HepG2 (cell line): Measurements from ENCODE around the gene CLDN20. TPM values are rescaled to one million over a fixed set of nuclear protein-coding genes. Genes with fewer than 3 reads are reported as not detected.
A peak's percentile ranks its signal among the peaks of the same experiment; 100 is the strongest.

Experiments used
- ARID3A ChIP-seq: IDR thresholded peaks from 2 replicates; pipeline ENCODE4 v1.6.1; 2012; ENCODE audit warnings: low read depth, low read length, improper control_type of control experiment
- ATF2 ChIP-seq: sonication (generic); formaldehyde crosslinking; IDR thresholded peaks from 2 replicates; pipeline ENCODE4 v1.4.0; 2020; ENCODE audit warnings: missing genetic modification reagents
- CENPT ChIP-seq: sonication (generic); formaldehyde crosslinking; IDR thresholded peaks from 2 replicates; pipeline ENCODE4 v1.8.0; 2022; ENCODE audit warnings: low read depth, mild to moderate bottlenecking, moderate library complexity, missing genetic modification reagents
- NR2F2 ChIP-seq: IDR thresholded peaks from 2 replicates; pipeline ENCODE4 v1.6.1; 2012; ENCODE audit warnings: low read depth, inconsistent platforms, borderline replicate concordance
- PAF1 ChIP-seq: IDR thresholded peaks from 2 replicates; pipeline ENCODE4 v1.6.1; 2016; ENCODE audit warnings: missing genetic modification reagents, missing compliant biosample characterization
- PBX2 ChIP-seq: IDR thresholded peaks from 2 replicates; pipeline ENCODE4 v1.6.1; 2016; ENCODE audit warnings: control low read depth
- ZEB1 ChIP-seq: IDR thresholded peaks from 2 replicates; pipeline ENCODE4 v1.6.1; 2012; ENCODE audit warnings: mild to moderate bottlenecking, low read depth, inconsistent platforms; ENCODE audit not compliant: insufficient replicate concordance
- ZIK1 ChIP-seq: sonication (generic); formaldehyde crosslinking; IDR thresholded peaks from 2 replicates; pipeline ENCODE4 v1.5.0; 2020; ENCODE audit warnings: mild to moderate bottlenecking, low read depth, missing genetic modification reagents, borderline replicate concordance
- ZNF318 ChIP-seq: sonication (generic); formaldehyde crosslinking; IDR thresholded peaks from 2 replicates; pipeline ENCODE4 v1.4.0; 2020; ENCODE audit warnings: mild to moderate bottlenecking, missing genetic modification reagents
- ZNF329 ChIP-seq: sonication (generic); formaldehyde crosslinking; IDR thresholded peaks from 2 replicates; pipeline ENCODE4 v1.9.0; 2021; ENCODE audit warnings: low read depth, mild to moderate bottlenecking, missing genetic modification reagents
- ZNF383 ChIP-seq: sonication (generic); formaldehyde crosslinking; IDR thresholded peaks from 2 replicates; pipeline ENCODE4 v1.4.0; 2020; ENCODE audit warnings: missing genetic modification reagents, mild to moderate bottlenecking, borderline replicate concordance
- ZNF496 ChIP-seq: sonication (generic); formaldehyde crosslinking; IDR thresholded peaks from 2 replicates; pipeline ENCODE4 v1.8.1; 2023; ENCODE audit warnings: mild to moderate bottlenecking, moderate library complexity, missing genetic modification reagents; ENCODE audit not compliant: insufficient replicate concordance
- ZNF547 ChIP-seq: sonication (generic); formaldehyde crosslinking; IDR thresholded peaks from 2 replicates; pipeline ENCODE4 v1.5.1; 2020; ENCODE audit warnings: mild to moderate bottlenecking, missing genetic modification reagents
- ZNF577 ChIP-seq: sonication (generic); formaldehyde crosslinking; IDR thresholded peaks from 2 replicates; pipeline ENCODE4 v1.4.0; 2020; ENCODE audit warnings: mild to moderate bottlenecking, low read depth, missing genetic modification reagents, borderline replicate concordance
- polyA plus RNA-seq, 8 experiments: library from polyadenylated mRNA; depleted of rRNA in 3 of 8; stranded (reverse) in 7 of 8; unstranded in 1 of 8; fragments of >200 nt; fragmentation: Illumina TruSeq in 4 of 8; extraction: Trizol in 4 of 8; gene quantifications; 2 replicates each; pipeline versions ENCODE4 v1.2.1 to v1.2.3, GENCODE V29; 2011 to 2016; ENCODE audit warnings: low read depth in 4 of 8, missing spikeins in 1 of 8, mixed read lengths in 1 of 8; ENCODE audit not compliant: insufficient read depth in 1 of 8
- total RNA-seq, 5 experiments: library from RNA; depleted of rRNA; stranded (reverse); fragments of >200 nt; fragmentation: Illumina TruSeq; extraction: Trizol; gene quantifications; 2 replicates each; pipeline ENCODE4 v1.2.3, GENCODE V29; 2016; ENCODE audit warnings: low read depth in 1 of 5

Gene CLDN20
- total and polyA plus RNA-seq, 2 of the 13 experiments (the other 11 are each of a cell fraction or from before 2014, with no cell fraction given), result not detected

GRCh38 chr6:155314092-155314772 lies 50.4 kb downstream of the CLDN20 start, which contains the start of gene TFB1M (continued):
- TF ChIP-seq ARID3A, result no peak; the same call in 1 of the 2 replicates
- no peak for TF ChIP-seq ATF2 (CRISPR knock-in tag)
- peak; percentile 87; the same call in 1 of the 2 replicates for TF ChIP-seq ZNF318 (CRISPR knock-in tag)
- TF ChIP-seq ZIK1 (CRISPR knock-in tag), result peak; percentile 21; the same call in 1 of the 2 replicates
- no peak for TF ChIP-seq CENPT (CRISPR knock-in tag)
- TF ChIP-seq ZNF496 (CRISPR knock-in tag), result no peak
- TF ChIP-seq ZNF577 (CRISPR knock-in tag), result 0 out of 2 replicates have a peak, but pooled peaks have one; percentile 81
- no peak; the same call in 1 of the 2 replicates for TF ChIP-seq ZNF547 (CRISPR knock-in tag)
- no peak for TF ChIP-seq PAF1
- TF ChIP-seq ZEB1, result no peak
- TF ChIP-seq NR2F2, result peak; percentile 18; the same call in 1 of the 2 replicates
- TF ChIP-seq ZNF329, result no peak; the same call in 1 of the 2 replicates
- no peak for TF ChIP-seq PBX2
- no peak; the same call in 1 of the 2 replicates for TF ChIP-seq ZNF383 (CRISPR knock-in tag)
